GM12864 (cell line): ENCODE data around the gene KIF16B.

ENCODE experiments used
- DNase-seq: peaks from one replicate; pipeline ENCODE4 v3.0.0-alpha.2; 2011; ENCODE audit warnings: low read depth
- H3K4me3 ChIP-seq: 2 replicates; pipeline ENCODE4 v1.5.1; 2011; ENCODE audit warnings: mild to moderate bottlenecking, low read depth, low read length, control low read depth
- TF ChIP-seq, protein P1 (sequence below): IDR thresholded peaks from 2 replicates; pipeline ENCODE4 v1.5.1; 2011; ENCODE audit warnings: low read depth, mild to moderate bottlenecking, moderate library complexity, low read length, control low read depth, inconsistent platforms; ENCODE audit errors: missing control alignments

The KIF16B gene

GRCh38 chr20:16327606-16328005 is 245.6 kb downstream of the KIF16B start:
- no peak for DNase-seq
- TF ChIP-seq, protein P1, sequence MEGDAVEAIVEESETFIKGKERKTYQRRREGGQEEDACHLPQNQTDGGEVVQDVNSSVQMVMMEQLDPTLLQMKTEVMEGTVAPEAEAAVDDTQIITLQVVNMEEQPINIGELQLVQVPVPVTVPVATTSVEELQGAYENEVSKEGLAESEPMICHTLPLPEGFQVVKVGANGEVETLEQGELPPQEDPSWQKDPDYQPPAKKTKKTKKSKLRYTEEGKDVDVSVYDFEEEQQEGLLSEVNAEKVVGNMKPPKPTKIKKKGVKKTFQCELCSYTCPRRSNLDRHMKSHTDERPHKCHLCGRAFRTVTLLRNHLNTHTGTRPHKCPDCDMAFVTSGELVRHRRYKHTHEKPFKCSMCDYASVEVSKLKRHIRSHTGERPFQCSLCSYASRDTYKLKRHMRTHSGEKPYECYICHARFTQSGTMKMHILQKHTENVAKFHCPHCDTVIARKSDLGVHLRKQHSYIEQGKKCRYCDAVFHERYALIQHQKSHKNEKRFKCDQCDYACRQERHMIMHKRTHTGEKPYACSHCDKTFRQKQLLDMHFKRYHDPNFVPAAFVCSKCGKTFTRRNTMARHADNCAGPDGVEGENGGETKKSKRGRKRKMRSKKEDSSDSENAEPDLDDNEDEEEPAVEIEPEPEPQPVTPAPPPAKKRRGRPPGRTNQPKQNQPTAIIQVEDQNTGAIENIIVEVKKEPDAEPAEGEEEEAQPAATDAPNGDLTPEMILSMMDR = no peak
- no peak overlapping the region for H3K4me3 ChIP-seq

DNA sequence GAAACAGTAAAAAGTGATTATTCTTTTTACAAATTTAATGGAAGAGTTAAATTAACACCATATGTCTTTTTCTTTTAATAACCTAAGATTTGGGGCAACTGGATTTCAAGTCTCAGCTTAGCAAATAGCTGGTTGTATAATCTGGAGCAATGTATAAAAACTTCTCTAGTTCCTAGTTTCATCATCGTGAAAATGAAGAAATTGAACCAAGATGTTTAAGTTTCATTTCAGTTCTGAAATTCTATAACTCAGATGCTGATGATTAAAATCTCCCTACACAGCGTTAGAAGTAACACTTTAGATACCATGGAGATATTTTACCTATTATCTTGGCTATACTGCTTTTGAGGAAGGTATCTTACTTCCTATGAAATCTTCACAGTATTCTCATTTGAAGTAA is 252.0 kb downstream of the KIF16B start:
- H3K4me3 ChIP-seq = no peak overlapping the region
- TF ChIP-seq, protein P1 = no peak
- DNase-seq = no peak

GRCh38 chr20:16317445-16318362 is 255.5 kb downstream of the KIF16B start:
- DNase-seq = no peak
- TF ChIP-seq, protein P1 = no peak
- H3K4me3 ChIP-seq = no peak overlapping the region

- H3K4me3 ChIP-seq = no peak overlapping the region
- TF ChIP-seq, protein P1 = no peak
- no peak for DNase-seq
Measured at GRCh38 chr20:16316513-16316912, 256.7 kb downstream of the KIF16B start.

DNA sequence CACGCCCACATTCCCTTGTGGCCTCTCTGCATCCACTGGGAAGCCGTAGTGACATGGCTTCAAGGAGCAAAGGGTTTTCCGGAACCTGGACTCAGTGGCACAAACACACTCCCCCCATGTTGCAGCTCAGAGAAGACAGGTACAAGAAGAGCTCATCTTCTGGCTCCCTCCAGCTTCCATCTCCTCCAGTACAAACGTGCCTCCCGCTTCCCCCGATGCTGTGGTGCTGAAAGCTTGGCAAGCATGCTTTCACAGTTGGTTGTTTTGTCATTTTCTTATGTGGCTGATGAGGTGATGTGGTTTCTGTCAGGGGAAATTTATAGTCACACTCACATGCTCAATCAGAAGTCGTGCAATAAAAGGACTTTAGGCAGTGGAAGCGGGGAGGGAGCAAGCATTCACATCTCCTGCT is 258.5 kb downstream of the KIF16B start:
- TF ChIP-seq, protein P1 = no peak

DNA sequence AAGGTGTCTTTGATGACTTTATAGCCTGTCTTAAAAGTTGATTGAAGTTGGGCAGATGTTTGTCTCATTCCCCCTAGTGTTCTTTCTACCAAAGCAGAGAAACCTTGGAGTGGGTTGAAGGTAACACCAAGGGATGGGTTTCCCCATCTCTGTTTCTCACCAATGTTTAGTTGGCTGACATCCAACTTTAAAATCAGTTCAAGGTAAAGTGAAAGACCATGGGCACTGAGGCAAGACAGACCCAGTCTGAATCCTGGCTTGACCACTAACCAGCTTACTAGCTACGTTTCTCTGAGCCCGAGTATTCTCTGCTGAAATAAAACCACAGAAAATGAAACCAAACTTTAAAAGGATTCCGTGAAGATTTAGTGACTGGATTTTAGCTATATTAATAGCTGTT is 258.9 kb downstream of the KIF16B start:
- H3K4me3 ChIP-seq = no peak overlapping the region
- TF ChIP-seq, protein P1 = no peak
- DNase-seq = no peak

More for the DNA sequence above, 258.5 kb downstream of the KIF16B start:
- no peak overlapping the region for H3K4me3 ChIP-seq
- no peak for DNase-seq

GRCh38 chr20:16313917-16314316 is 259.3 kb downstream of the KIF16B start:
- no peak overlapping the region for H3K4me3 ChIP-seq
- no peak for DNase-seq
- TF ChIP-seq, protein P1 = no peak
